Chondrocyte (in vitro differentiated cells): Measurements from ENCODE around the gene FREM3. TPM values are rescaled to one million over a fixed set of nuclear protein-coding genes. Genes with fewer than 3 reads are reported as not detected.

Source experiments
- DNase-seq: peaks from one replicate; pipeline ENCODE4 v3.0.0; 2021; ENCODE audit warnings: mixed read lengths, low spot score
- H3K27ac Mint-ChIP-seq: one replicate; pipeline ENCODE4 v1.8.0; 2021; ENCODE audit warnings: mild to moderate bottlenecking, moderate library complexity, mixed read lengths; ENCODE audit not compliant: unreplicated experiment
- H3K27me3 Mint-ChIP-seq: 2 replicates; pipeline ENCODE4 v1.8.0; 2021; ENCODE audit warnings: low read depth, mixed read lengths
- H3K36me3 Mint-ChIP-seq: 2 replicates; pipeline ENCODE4 v1.8.0; 2021; ENCODE audit warnings: low read depth, mixed read lengths
- H3K4me1 Mint-ChIP-seq: 2 replicates; pipeline ENCODE4 v1.8.0; 2021; ENCODE audit warnings: low read depth, mild to moderate bottlenecking, mixed read lengths
- H3K4me3 Mint-ChIP-seq: one replicate; pipeline ENCODE4 v1.8.0; 2021; ENCODE audit warnings: mild to moderate bottlenecking, moderate library complexity, mixed read lengths; ENCODE audit not compliant: unreplicated experiment
- H3K9me3 Mint-ChIP-seq: 2 replicates; pipeline ENCODE4 v1.8.0; 2021; ENCODE audit warnings: low read depth, mixed read lengths
- total RNA-seq: library from RNA; stranded (reverse); gene quantifications from 3 replicates; pipeline ENCODE4 v1.2.1, GENCODE V29; 2021
- TF ChIP-seq, protein P1 (sequence below): fragments of 200-600 bp; sonication (generic); IDR thresholded peaks from 2 replicates; pipeline ENCODE4 v1.5.0; 2021; ENCODE audit warnings: antibody characterized with exemption, mild to moderate bottlenecking, moderate library complexity

Gene FREM3
- total RNA-seq, 1 donor from 2014 or later: not detected

- H3K27ac Mint-ChIP-seq: no peak overlapping the region
- H3K4me1 Mint-ChIP-seq: no peaks in the 10 kb centered on the region
- H3K9me3 Mint-ChIP-seq: peaks cover under 1% of the 10 kb centered on the region
- peaks cover 38% of the 10 kb centered on the region for H3K27me3 Mint-ChIP-seq
- H3K4me3 Mint-ChIP-seq: no peak overlapping the region
- TF ChIP-seq, protein P1, sequence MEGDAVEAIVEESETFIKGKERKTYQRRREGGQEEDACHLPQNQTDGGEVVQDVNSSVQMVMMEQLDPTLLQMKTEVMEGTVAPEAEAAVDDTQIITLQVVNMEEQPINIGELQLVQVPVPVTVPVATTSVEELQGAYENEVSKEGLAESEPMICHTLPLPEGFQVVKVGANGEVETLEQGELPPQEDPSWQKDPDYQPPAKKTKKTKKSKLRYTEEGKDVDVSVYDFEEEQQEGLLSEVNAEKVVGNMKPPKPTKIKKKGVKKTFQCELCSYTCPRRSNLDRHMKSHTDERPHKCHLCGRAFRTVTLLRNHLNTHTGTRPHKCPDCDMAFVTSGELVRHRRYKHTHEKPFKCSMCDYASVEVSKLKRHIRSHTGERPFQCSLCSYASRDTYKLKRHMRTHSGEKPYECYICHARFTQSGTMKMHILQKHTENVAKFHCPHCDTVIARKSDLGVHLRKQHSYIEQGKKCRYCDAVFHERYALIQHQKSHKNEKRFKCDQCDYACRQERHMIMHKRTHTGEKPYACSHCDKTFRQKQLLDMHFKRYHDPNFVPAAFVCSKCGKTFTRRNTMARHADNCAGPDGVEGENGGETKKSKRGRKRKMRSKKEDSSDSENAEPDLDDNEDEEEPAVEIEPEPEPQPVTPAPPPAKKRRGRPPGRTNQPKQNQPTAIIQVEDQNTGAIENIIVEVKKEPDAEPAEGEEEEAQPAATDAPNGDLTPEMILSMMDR: no peak
- DNase-seq: no peak
- H3K36me3 Mint-ChIP-seq: no peaks in the 10 kb centered on the region
Observed at GRCh38 chr4:143641361-143641760, 59.1 kb downstream of the FREM3 start.

DNA sequence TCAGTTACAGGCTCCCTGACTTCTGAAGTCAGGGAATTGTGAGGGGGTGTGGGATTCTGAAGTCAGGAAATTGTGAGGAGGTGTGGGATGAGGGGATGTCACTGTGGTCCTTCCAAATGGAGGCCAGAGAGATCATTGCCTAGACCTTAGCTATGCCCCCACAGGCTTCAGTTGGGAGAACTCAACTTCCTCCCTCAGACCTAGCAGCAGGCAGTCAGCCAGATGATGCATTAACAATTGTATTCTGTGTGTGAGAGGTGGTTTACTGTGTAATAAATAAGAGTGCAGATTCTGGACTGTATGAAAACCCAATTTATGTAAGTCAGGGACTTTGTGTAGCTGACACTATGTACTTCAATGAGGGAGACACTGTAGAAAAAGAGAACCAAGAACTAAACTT lies 65.7 kb downstream of the FREM3 start:
- TF ChIP-seq, protein P1: no peak
- Mint-ChIP-seq H3K27me3 (peaks cover 49% of the 10 kb centered on the region), H3K4me1 (no peaks in the 10 kb centered on the region), H3K27ac (no peak overlapping the region), H3K36me3 (no peaks in the 10 kb centered on the region), H3K4me3 (no peak overlapping the region), H3K9me3 (no peaks in the 10 kb centered on the region)
- DNase-seq: no peak

DNA sequence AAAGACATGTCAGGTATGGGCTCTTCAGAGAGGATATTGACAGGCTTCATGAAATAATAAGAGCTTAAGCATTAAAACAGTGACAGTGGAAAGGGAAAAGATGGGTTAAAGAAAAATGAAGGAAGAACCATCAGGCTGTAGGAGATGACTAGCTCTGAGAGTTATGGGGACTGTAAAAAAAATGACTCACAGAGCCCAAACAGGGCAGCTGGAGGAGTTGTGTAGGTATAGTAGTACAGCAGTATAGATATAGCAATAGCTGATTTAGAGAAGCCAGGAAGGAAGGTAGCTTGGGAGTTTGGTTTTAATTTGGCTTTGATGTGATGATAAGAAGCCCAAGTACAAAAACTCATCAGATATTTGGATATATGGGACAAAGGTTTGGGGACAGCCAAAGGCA lies 66.6 kb downstream of the FREM3 start:
- TF ChIP-seq, protein P1: no peak
- no peaks in the 10 kb centered on the region for H3K4me1 Mint-ChIP-seq
- peaks cover 51% of the 10 kb centered on the region for H3K27me3 Mint-ChIP-seq
- DNase-seq: no peak
- H3K4me3 Mint-ChIP-seq: no peak overlapping the region
- H3K36me3 Mint-ChIP-seq: no peaks in the 10 kb centered on the region
- H3K27ac Mint-ChIP-seq: no peak overlapping the region
- no peaks in the 10 kb centered on the region for H3K9me3 Mint-ChIP-seq

- peaks cover 11% of the 10 kb centered on the region for H3K4me1 Mint-ChIP-seq
- H3K9me3 Mint-ChIP-seq: peaks cover 3% of the 10 kb centered on the region
- DNase-seq: no peak
- H3K27ac Mint-ChIP-seq: no peak overlapping the region
- H3K4me3 Mint-ChIP-seq: no peak overlapping the region
- peaks cover 17% of the 10 kb centered on the region for H3K27me3 Mint-ChIP-seq
- TF ChIP-seq, protein P1: no peak
- H3K36me3 Mint-ChIP-seq: no peaks in the 10 kb centered on the region
Observed at GRCh38 chr4:143626134-143626911, 74.2 kb downstream of the FREM3 start.

- Mint-ChIP-seq H3K4me3 (no peak overlapping the region), H3K4me1 (peaks cover 11% of the 10 kb centered on the region), H3K36me3 (no peaks in the 10 kb centered on the region), H3K27ac (no peak overlapping the region), H3K27me3 (peaks cover 21% of the 10 kb centered on the region), H3K9me3 (peaks cover 3% of the 10 kb centered on the region)
- no peak for DNase-seq
- TF ChIP-seq, protein P1: no peak
Observed at GRCh38 chr4:143625632-143626031, 74.8 kb downstream of the FREM3 start.
